Coronary artery (tissue), 2 donors: Measurements from ENCODE around the gene RHOJ.
"Not testable (repeated sequence)": the region's sequence is repeated elsewhere in the genome, so short reads cannot be mapped to it uniquely, and the experiment has no call there.

Source experiments
- DNase-seq: peaks from one replicate; pipeline ENCODE4 v3.0.0-alpha.2; 2017; ENCODE audit warnings: low spot score
- H3K27ac ChIP-seq, 2 donors: fragments of 200-600 bp; sonication (generic); one replicate each; pipeline ENCODE4 v1.5.1; 2016 to 2019
- H3K4me3 ChIP-seq: fragments of 200-600 bp; sonication (generic); 2 replicates; pipeline ENCODE4 v1.5.1; 2016; ENCODE audit warnings: mild to moderate bottlenecking, moderate library complexity
- TF ChIP-seq, protein P1 (sequence below): fragments of 200-600 bp; sonication (generic); IDR thresholded peaks from one replicate; pipeline ENCODE4 v1.5.1; 2019; ENCODE audit warnings: antibody characterized with exemption

The RHOJ gene

DNA sequence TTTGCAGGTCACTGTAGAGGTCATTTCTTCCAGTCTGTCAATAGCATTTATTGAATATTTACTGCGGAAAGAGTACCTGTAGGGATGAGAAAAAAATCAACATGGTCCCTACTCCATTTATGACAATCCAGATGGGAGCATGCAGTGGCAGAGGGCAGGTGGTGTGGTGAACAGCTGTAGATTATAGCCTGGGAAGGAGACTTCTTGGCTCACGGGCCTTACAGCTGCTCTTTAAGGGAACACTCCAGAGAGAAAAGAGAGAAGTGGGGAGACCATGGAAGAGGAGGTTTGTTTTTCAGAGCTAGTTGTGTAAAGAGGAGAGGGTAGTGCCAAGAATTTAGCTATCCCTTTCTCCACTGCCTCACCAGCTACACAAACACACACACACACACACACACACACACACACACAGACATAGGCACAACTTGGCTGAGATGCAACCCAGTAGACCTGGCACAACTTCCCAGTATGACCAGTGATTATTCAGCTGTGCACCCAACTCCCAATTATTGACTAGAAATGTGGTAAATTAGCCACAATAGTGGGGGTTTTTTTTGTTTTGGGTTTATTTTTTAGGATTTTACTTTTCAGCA is 73.4 kb downstream of the RHOJ start:
- H3K27ac ChIP-seq: no peak overlapping the region
- no peak for DNase-seq
- no peak overlapping the region for H3K4me3 ChIP-seq
- TF ChIP-seq, protein P1, sequence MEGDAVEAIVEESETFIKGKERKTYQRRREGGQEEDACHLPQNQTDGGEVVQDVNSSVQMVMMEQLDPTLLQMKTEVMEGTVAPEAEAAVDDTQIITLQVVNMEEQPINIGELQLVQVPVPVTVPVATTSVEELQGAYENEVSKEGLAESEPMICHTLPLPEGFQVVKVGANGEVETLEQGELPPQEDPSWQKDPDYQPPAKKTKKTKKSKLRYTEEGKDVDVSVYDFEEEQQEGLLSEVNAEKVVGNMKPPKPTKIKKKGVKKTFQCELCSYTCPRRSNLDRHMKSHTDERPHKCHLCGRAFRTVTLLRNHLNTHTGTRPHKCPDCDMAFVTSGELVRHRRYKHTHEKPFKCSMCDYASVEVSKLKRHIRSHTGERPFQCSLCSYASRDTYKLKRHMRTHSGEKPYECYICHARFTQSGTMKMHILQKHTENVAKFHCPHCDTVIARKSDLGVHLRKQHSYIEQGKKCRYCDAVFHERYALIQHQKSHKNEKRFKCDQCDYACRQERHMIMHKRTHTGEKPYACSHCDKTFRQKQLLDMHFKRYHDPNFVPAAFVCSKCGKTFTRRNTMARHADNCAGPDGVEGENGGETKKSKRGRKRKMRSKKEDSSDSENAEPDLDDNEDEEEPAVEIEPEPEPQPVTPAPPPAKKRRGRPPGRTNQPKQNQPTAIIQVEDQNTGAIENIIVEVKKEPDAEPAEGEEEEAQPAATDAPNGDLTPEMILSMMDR: no peak

DNA sequence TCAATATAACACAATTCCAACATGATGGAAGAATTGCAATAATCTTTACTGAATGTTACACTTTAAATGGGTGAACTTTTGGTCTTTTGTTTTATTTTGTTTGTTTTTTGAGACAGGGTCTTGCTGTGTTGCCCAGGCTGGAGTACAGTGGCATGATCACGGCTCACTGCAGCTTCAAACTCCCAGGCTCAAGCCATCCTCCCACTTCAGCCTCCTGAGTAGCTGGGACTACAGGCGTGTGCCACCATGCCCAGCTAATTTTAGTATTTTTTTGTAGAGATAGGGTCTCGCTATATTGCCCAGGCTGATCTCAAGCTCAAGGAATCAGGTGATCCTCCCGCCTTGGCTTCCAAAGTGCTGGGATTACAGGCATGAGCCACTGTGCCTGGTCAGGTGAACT is 75.7 kb downstream of the RHOJ start:
- not testable (repeated sequence) for DNase-seq, H3K4me3 ChIP-seq

DNA sequence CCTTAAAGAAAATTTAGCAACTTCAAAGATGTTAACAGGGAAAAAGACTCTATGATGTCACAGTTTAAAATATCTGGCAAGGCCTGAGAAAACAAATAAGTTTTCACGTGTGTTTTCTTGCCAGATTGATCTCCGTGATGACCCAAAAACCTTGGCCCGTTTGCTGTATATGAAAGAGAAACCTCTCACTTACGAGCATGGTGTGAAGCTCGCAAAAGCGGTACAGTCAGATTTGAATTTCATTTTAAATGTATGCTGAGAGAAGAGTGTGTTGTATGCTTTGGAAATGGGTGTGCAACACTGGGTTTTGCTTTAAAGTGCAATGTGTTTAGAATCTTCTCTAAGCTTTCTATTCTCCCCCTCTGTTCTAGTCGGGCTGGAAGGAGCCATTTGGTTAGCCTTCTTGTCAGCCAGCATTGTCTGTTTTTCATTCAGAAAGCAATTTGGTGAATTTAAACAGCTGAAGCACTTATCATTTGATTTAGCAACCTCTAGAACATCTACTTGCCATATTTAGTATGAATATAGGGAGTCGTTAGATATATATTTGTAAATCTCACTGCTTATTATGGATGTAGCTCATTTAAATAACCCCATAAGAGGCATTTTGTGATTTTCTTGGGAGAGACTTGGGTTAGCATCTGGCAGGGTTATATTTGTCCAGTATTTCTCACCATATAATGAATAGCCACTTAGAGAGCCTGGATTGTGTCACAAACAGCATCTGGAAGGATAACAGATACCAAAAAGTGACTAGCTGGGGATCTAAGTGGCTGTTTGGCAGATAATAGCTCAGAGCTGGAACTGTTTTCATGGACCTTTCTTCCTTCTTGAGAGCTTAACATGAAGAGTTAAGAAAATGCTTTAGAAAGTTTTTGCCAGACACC is 79.0 kb downstream of the RHOJ start:
- Histone ChIP-seq H3K4me3 (no peak overlapping the region), H3K27ac (no peak overlapping the region)
- TF ChIP-seq, protein P1: no peak
- DNase-seq: no peak

More for the DNA sequence above, 75.7 kb downstream of the RHOJ start:
- H3K27ac ChIP-seq: not testable (repeated sequence)

DNA sequence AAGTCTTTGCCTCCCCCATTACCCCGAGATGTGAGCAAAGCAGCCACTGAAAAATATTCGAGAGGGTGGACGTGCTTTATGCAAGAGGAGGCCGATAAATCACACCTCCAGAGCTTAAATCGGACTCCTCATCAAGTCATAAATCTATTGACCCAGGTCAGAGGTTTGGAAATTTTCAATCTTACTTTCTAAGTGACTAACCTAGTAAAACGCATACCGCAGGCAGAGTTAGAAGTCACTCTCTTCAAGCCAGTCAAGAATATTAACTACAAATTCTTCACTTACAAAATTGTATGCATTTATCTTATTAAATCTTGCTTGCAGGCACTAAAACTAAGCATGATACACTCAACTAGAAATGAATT is 79.6 kb downstream of the RHOJ start:
- H3K4me3 ChIP-seq: no peak overlapping the region
- TF ChIP-seq, protein P1: no peak
- H3K27ac ChIP-seq: no peak overlapping the region
- DNase-seq: no peak

DNA sequence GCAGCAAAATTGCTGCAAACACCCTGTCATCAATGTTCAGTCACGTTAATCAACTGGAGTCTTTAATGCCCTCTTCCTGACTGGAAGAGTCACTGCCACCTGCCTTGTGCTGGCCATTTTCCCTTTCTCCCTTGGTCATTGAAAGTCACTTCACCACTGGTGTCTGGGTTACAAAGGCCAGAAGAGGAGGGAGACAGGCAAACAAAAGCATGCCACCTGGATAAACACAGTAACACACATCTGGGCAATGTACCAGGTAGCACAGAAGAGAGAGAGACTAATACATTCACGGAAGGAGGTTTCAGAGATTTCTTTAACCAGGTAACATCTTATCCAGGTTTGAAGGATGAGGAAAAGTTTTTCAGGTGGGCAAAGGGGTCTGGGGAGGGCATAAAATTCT is 81.8 kb downstream of the RHOJ start:
- Histone ChIP-seq H3K4me3 (no peak overlapping the region), H3K27ac (no peak overlapping the region)
- TF ChIP-seq, protein P1: no peak
- no peak for DNase-seq

DNA sequence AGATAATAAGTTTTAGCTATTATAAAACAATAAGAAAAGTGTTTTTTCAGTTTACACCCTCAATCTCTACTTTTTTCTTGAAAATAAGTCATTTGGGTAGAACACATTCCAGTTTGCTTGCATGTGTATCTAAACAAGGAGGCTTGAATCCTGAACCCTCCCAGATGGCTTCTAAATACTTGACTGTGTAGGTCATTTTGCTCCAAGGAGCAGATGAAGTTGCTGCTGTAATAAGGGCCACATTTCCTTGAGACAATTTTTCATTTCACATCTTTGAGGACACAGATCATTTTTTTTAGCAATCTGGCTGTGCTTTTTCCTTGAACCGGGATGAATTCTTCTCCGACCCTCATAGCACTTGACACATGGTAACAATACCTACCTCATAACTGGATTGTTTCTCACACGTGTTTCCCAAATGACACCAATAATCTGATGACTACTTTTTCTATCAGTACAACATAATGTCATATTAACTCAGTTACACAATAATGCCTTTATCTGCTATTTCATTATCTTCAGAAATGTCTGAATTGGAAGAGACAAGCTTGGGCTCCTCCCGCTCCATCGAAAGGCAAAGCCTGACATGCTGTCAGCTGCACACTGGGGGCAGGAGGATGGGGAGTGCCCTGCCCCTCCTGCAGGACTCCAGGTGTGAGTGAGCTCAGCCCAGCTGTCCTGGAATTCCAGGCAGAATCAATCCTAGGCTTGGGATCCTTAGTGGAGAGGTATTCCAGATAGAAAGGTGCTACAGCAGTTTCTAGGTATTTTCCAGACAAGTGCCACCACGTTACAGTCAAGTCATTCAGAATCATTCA is 83.6 kb downstream of the RHOJ start:
- H3K4me3 ChIP-seq: no peak overlapping the region
- no peak overlapping the region for H3K27ac ChIP-seq
- TF ChIP-seq, protein P1: no peak
- no peak for DNase-seq

DNA sequence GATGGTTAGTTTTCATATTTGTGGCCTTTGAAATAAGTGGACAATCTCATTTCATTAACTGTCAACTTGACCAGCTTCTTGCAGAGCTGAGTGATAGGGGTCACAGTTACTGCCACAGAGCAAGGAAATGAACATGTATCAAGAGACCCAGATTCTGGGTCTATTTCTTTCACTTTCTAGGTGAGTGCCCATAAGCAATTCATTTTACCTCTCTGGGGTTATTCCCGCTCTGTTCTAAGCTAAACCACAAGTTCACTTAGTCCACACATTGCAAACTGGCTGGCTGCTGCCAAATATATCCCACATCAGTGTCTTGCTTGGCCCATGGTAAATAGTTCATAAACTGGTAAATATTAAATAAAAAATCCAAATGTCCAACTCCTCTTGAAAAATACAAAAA is 84.6 kb downstream of the RHOJ start:
- no peak for DNase-seq
- TF ChIP-seq, protein P1: no peak
- Histone ChIP-seq H3K27ac (no peak overlapping the region), H3K4me3 (no peak overlapping the region)
